ENCODE data around the gene SMYD3.

The SMYD3 gene

DNA sequence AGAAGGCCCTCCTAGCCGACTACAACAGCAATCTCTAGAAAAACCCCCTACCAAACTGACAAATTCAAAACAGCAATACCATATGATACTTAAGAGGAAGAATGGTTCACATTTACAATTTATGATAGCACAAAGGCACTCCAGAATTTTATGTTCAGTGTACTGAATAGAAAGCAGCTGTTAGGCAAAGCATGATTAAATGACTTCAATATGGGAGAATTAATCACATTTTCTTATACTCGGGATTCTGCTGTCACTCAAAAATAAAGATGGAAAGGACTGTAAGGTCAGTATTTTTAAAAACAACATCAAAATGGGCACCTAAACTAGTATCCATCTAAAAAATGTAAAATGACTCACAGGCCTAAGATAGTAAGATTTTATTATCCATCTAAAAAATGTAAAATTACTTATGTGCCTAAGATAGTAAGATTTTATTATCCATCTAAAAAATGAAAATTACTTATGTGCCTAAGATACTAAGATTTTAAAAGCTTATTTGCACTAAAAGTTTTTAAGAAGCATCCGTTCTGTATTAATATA lies 198.5 kb downstream of the SMYD3 start:
- H3K27ac ChIP-seq (ENCODE audit: low read depth, low read length, severe bottlenecking) = no peak overlapping the region
- H3K9me3 ChIP-seq (ENCODE audit: control insufficient read depth, low read length) = no peaks in the 10 kb centered on the region
- WGBS, 2 experiments (ENCODE audit: insufficient coverage in 2 of 2) = no CpG with 5 or more reads among the region's 3 CpGs
- H3K4me1 ChIP-seq (ENCODE audit: control insufficient read depth, insufficient read depth, low read length, poor library complexity, severe bottlenecking) = no peaks in the 10 kb centered on the region
- H3K4me3 ChIP-seq (ENCODE audit: extremely low read depth, insufficient read depth, low read length, poor library complexity, severe bottlenecking) = no peak overlapping the region
- H3K36me3 ChIP-seq (ENCODE audit: control insufficient read depth, insufficient read depth, low read length) = no peaks in the 10 kb centered on the region

DNA sequence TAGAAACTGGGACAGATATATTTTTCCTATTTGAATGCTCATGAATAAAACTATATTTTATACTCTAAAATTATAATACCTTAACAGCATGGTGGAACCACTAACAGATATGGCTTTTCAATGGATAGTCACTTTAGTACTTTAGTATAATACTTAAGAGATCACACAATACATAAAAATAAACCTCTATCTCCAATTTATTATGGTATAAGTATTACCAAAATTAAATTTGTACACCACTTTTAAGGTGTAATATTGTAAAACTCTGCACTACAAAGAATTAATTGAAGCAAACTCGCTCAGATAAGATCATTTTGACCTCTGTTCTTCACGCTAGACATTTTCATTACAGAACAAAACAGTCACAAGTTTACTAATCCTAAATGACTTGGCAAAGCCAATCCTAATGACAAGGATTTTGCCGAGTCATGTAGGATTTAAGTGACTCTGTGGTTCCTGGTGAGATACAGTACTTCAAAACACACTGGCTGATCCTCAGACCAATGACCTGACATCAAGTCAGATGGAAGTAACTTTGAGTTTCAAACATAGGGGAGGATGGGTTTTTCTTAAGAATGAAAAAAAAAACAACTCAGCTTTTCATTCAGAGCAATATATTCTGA lies 200.6 kb downstream of the SMYD3 start:
- no peaks in the 10 kb centered on the region for H3K4me1 ChIP-seq (ENCODE audit: control insufficient read depth, insufficient read depth, low read length, poor library complexity, severe bottlenecking)
- no peak overlapping the region for H3K4me3 ChIP-seq (ENCODE audit: extremely low read depth, insufficient read depth, low read length, poor library complexity, severe bottlenecking)
- H3K36me3 ChIP-seq (ENCODE audit: control insufficient read depth, insufficient read depth, low read length) = no peaks in the 10 kb centered on the region
- H3K9me3 ChIP-seq (ENCODE audit: control insufficient read depth, low read length) = no peaks in the 10 kb centered on the region
- no peak overlapping the region for H3K27ac ChIP-seq (ENCODE audit: low read depth, low read length, severe bottlenecking)
- 87% methylated on average over 3 of the region's 3 CpGs; no CpG with 5 or more reads in 1 of the 2 experiments for WGBS, 2 experiments (ENCODE audit: insufficient coverage in 2 of 2)

DNA sequence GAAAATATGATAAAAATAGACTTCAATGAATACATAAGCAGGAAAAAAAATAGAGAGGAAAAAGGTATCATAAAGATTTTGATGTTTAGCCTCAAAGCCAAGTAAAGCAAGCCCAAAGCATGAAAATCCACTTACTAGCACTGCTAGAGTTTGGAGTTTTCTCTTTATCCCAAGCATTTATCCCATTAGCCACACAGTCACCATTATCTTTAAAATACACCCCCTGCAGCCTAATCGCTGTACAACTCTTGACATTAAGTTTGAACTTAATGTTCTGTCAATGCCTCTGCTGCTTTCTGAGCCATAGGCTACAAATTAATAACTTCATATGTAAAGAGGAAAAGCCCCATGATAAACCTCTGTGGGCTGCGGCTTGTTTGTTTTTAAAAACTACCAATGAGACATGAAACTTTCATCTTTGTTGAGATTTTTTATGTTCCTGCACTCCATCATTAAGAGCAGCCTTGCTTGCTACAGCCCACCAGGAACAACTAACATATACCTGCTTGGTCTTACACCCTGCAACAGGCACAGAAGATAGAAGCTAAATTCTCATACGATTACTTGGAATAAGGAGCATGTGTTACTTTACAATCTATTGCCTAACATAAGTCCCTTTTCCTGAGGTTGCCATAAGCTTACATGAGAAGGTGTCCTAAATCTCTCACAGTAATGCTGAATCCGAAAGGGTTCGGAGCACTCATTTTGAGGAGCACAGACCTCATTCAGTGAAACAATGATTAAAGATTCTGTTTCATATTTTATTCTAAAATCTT lies 202.4 kb downstream of the SMYD3 start:
- 73 to 83% methylated on average over 1 to 3 of the region's 5 CpGs for whole genome bisulfite sequencing, 2 experiments (ENCODE audit: insufficient coverage in 2 of 2)
- no peak overlapping the region for H3K4me3 ChIP-seq (ENCODE audit: extremely low read depth, insufficient read depth, low read length, poor library complexity, severe bottlenecking)
- H3K4me1 ChIP-seq (ENCODE audit: control insufficient read depth, insufficient read depth, low read length, poor library complexity, severe bottlenecking) = no peaks in the 10 kb centered on the region
- no peaks in the 10 kb centered on the region for H3K9me3 ChIP-seq (ENCODE audit: control insufficient read depth, low read length)
- no peaks in the 10 kb centered on the region for H3K36me3 ChIP-seq (ENCODE audit: control insufficient read depth, insufficient read depth, low read length)
- no peak overlapping the region for H3K27ac ChIP-seq (ENCODE audit: low read depth, low read length, severe bottlenecking)

DNA sequence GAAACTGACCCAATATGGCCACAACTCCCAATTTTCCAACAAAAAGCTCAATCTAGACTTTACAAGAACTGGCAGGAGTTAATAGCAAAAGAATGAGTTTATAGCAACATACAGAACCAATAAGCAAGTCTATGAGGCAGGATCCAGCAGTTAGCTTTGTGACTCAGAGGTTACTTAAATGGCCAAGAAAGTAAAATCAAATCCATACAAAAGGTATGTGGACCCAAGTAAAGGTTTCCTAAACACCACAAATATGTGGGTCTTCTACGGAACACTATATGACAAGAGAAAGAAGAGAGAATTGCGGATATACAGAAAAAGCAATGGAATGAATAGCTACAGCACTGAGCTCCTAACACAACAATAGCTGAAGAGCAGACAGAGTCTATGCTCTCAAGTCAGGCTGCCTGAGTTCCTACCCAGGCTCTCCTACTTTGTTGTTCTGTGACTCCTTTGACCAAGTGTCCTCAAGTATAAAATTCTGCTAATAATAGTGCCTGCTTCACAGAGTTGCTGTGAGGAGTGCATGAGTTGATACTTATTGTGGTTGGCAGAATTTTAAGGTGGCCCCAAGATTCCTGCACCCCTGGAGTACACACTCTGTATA lies 204.3 kb downstream of the SMYD3 start:
- H3K4me1 ChIP-seq (ENCODE audit: control insufficient read depth, insufficient read depth, low read length, poor library complexity, severe bottlenecking) = no peaks in the 10 kb centered on the region
- no peak overlapping the region for H3K4me3 ChIP-seq (ENCODE audit: extremely low read depth, insufficient read depth, low read length, poor library complexity, severe bottlenecking)
- no peaks in the 10 kb centered on the region for H3K36me3 ChIP-seq (ENCODE audit: control insufficient read depth, insufficient read depth, low read length)
- 100% methylated on average over 1 of the region's 2 CpGs; no CpG with 5 or more reads in 1 of the 2 experiments for WGBS, 2 experiments (ENCODE audit: insufficient coverage in 2 of 2)
- H3K27ac ChIP-seq (ENCODE audit: low read depth, low read length, severe bottlenecking) = no peak overlapping the region
- no peaks in the 10 kb centered on the region for H3K9me3 ChIP-seq (ENCODE audit: control insufficient read depth, low read length)

DNA sequence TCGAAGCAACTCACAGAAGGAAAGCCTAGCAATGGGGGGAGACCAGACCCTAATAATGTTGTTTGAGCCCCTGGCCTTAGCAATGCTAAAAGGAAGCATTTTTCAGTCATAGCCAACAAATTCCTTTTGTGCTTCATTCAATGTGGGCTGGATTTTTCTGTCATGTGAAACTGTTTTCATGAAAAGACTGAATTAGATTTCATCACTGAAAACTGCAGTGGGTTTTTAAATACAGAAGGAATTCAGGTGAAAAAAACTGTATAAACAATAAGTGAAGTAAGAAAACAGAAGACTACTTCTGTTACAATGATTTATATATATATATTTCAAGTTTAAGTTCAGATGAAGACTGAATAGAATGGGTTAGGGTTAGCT lies 204.8 kb downstream of the SMYD3 start:
- Histone ChIP-seq H3K27ac (ENCODE audit: low read depth, low read length, severe bottlenecking) (no peak overlapping the region), H3K9me3 (ENCODE audit: control insufficient read depth, low read length) (no peaks in the 10 kb centered on the region), H3K4me3 (ENCODE audit: extremely low read depth, insufficient read depth, low read length, poor library complexity, severe bottlenecking) (no peak overlapping the region), H3K4me1 (ENCODE audit: control insufficient read depth, insufficient read depth, low read length, poor library complexity, severe bottlenecking) (peaks cover 1% of the 10 kb centered on the region), H3K36me3 (ENCODE audit: control insufficient read depth, insufficient read depth, low read length) (no peaks in the 10 kb centered on the region)
- WGBS, 2 experiments (ENCODE audit: insufficient coverage in 2 of 2) = 92% methylated on average over 1 of the region's 1 CpG; no CpG with 5 or more reads in 1 of the 2 experiments

DNA sequence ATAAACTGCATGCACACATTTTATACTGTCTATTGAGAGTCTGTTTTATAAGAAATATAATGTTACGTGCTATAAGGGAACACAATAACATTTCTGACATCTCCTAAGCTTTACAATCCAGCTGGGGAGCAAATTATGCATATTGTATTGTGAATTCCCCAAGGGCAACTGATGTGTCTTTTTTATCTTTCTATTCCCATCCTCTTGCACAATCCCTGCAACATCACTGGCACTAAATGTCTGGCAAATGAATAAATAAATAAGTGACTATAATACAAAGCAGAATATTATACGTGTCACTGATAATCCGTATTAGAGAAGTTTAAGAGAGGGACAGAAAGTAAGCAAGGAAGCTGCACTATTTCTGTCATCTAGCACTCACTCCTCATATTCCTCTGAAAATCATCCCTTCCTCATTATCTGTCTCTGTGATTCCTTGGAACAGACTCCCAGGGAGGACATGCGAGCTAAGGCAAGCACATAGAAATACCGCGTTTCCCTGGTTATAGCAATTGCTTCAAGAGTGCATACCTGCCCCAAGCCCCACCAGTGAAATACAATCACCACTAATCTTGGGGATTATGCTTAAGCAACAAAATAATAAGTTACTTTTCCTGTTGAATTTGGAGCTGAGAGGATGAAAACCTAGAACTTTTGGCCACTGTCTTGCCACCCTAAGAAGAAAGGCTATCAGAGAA lies 205.4 kb downstream of the SMYD3 start:
- Histone ChIP-seq H3K9me3 (ENCODE audit: control insufficient read depth, low read length) (no peaks in the 10 kb centered on the region), H3K36me3 (ENCODE audit: control insufficient read depth, insufficient read depth, low read length) (no peaks in the 10 kb centered on the region), H3K4me1 (ENCODE audit: control insufficient read depth, insufficient read depth, low read length, poor library complexity, severe bottlenecking) (peaks cover 7% of the 10 kb centered on the region), H3K4me3 (ENCODE audit: extremely low read depth, insufficient read depth, low read length, poor library complexity, severe bottlenecking) (no peak overlapping the region), H3K27ac (ENCODE audit: low read depth, low read length, severe bottlenecking) (no peak overlapping the region)
- WGBS, 2 experiments (ENCODE audit: insufficient coverage in 2 of 2) = no CpG with 5 or more reads among the region's 6 CpGs

DNA sequence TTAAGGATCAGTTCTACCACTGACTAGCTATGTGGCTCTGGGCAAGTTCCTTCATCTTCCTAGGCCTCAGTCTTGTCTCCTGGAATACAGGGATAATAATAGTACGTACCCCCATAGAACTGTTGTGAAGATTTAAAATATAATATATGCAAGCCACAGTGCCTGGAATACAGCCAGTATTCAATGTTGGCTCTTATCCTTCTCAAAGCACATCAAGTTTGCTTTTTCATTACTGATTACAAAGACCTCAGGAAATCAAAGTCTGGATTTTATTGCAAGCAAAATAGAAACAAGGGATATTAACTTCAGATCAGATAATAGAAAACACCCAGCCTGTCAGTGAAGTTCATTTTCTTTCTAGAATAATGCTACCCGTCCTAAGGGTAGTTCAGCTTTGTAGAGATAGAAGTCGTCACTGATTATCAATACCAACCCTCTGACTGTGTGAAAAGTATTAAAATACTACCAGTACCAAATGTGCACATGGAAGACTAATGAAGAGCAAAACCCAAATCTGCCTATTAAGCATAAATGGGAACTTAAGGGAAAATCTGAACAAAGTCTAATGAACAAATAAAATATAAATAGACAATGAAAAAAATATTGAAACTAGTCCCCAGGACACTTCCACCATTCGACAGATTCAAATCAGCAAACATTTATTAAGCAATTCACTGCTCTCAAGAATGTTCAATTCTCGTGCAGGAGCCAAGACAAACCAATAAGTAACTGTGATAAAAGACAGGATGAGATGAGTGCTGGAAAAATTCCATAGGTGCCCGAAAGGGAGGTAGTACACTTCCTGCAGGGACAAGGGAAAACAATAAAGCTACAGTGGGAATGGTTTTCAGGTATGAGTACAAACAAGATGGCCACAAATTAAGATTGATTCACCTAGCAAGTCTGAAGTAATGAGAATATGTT lies 206.2 kb downstream of the SMYD3 start:
- Histone ChIP-seq H3K4me1 (ENCODE audit: control insufficient read depth, insufficient read depth, low read length, poor library complexity, severe bottlenecking) (peaks cover 7% of the 10 kb centered on the region), H3K36me3 (ENCODE audit: control insufficient read depth, insufficient read depth, low read length) (no peaks in the 10 kb centered on the region), H3K27ac (ENCODE audit: low read depth, low read length, severe bottlenecking) (no peak overlapping the region), H3K9me3 (ENCODE audit: control insufficient read depth, low read length) (no peaks in the 10 kb centered on the region), H3K4me3 (ENCODE audit: extremely low read depth, insufficient read depth, low read length, poor library complexity, severe bottlenecking) (no peak overlapping the region)
- 74 to 83% methylated on average over 2 of the region's 6 CpGs for WGBS, 2 experiments (ENCODE audit: insufficient coverage in 2 of 2)

DNA sequence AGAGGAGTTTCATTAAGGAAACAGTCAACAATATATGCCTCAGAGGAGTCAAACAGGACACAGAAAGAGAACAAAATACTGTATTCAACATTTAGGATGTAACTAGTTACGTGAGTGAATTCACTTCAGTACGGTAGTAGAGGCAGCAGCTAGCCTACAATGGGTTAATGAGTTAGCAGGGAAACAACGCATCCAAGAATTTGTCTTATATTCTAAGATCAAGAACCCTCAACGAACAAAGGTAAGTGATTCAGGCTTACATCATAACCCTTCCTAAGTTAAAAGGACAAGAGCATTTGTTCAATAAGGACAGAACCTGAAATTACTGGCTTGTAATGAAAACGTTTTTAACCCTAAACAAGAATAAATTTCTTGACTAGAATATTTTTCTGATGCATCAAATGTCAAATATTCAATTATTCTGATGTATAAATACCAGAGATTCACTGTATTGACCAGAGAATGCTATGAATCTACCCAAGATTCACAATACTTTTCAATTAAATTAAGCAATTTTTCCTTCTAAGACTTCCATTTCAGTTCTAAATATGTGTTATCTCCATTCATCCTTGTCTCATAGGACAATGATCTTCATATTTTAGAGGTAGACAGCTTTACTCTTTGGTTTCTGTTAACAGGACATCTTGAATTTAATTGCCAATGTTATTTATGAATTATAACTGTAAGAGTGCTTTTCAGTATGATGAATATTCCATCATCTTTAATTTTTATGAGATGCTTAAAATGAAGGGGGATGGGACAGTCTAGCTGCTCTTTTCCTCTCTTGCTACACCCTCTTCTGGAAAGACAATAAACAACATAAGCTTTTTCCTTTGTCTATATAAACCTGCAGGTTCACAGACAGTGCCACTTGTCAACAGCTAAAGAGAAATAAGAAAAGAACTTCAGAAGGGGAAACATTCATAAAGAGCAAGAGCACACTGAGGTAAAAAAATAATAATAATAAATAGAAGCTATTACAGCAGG lies 209.5 kb downstream of the SMYD3 start:
- H3K9me3 ChIP-seq (ENCODE audit: control insufficient read depth, low read length) = no peaks in the 10 kb centered on the region
- no peak overlapping the region for H3K4me3 ChIP-seq (ENCODE audit: extremely low read depth, insufficient read depth, low read length, poor library complexity, severe bottlenecking)
- no peak overlapping the region for H3K27ac ChIP-seq (ENCODE audit: low read depth, low read length, severe bottlenecking)
- no peaks in the 10 kb centered on the region for H3K36me3 ChIP-seq (ENCODE audit: control insufficient read depth, insufficient read depth, low read length)
- peaks cover 10% of the 10 kb centered on the region for H3K4me1 ChIP-seq (ENCODE audit: control insufficient read depth, insufficient read depth, low read length, poor library complexity, severe bottlenecking)
- 95 to 100% methylated on average over 2 of the region's 5 CpGs for WGBS, 2 experiments (ENCODE audit: insufficient coverage in 2 of 2)

DNA sequence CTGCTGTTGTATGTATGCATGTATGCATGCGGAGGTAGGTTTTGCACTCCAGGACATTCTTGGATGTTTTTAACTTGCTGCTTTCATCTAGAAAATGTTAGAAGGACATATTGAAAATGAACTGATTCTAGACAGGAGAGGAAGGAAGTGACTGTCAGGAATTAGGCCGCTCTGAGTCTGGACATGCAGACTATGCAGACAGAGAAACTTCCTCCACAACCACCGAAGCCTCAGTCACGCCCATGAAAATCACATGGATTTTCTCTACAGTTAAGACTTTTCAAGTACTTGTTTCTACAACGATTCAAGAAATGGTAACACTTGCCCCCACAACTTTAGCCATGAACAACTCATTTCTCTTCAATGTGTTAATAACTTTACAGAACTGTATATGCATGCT lies 211.1 kb downstream of the SMYD3 start:
- 88 to 91% methylated on average over 3 to 4 of the region's 5 CpGs for WGBS, 2 experiments (ENCODE audit: insufficient coverage in 2 of 2)

More for the DNA sequence above, 211.1 kb downstream of the SMYD3 start:
- no peaks in the 10 kb centered on the region for H3K9me3 ChIP-seq (ENCODE audit: control insufficient read depth, low read length)
- H3K27ac ChIP-seq (ENCODE audit: low read depth, low read length, severe bottlenecking) = peak overlapping the region; percentile 30
- no peak overlapping the region for H3K4me3 ChIP-seq (ENCODE audit: extremely low read depth, insufficient read depth, low read length, poor library complexity, severe bottlenecking)
- H3K36me3 ChIP-seq (ENCODE audit: control insufficient read depth, insufficient read depth, low read length) = no peaks in the 10 kb centered on the region
- peaks cover 10% of the 10 kb centered on the region for H3K4me1 ChIP-seq (ENCODE audit: control insufficient read depth, insufficient read depth, low read length, poor library complexity, severe bottlenecking)

Measured in mesodermal cell (in vitro differentiated cells).